NCI-H2196 (cell line): ENCODE data around the gene ATG9B.

Experiments used
- DNase-seq: peaks from one replicate; lab custom pipeline; 2025; ENCODE audit not compliant: unreplicated experiment; lab: John Stamatoyannopoulos, UW

The ATG9B gene

GRCh38 chr7:151001546-151001945, 22.7 kb downstream of the ATG9B start:
- DNase-seq: no peak

- DNase-seq: no peak
Observed at GRCh38 chr7:151000897-151001495, 23.3 kb downstream of the ATG9B start.

- DNase-seq: no peak
Observed at GRCh38 chr7:150999497-151000230, 24.6 kb downstream of the ATG9B start.

- no peak for DNase-seq
Observed at GRCh38 chr7:150999001-150999400, 25.3 kb downstream of the ATG9B start.

- no peak for DNase-seq
Observed at GRCh38 chr7:150998341-150998740, 26.0 kb downstream of the ATG9B start.

GRCh38 chr7:150997817-150998216, 26.5 kb downstream of the ATG9B start:
- DNase-seq: no peak

- DNase-seq: no peak
Observed at GRCh38 chr7:150997075-150997511, 27.2 kb downstream of the ATG9B start.

- no peak for DNase-seq
Observed at GRCh38 chr7:150996376-150997074, 27.8 kb downstream of the ATG9B start.

GRCh38 chr7:150994838-150995510, 29.3 kb downstream of the ATG9B start:
- DNase-seq: no peak

- no peak for DNase-seq
Observed at GRCh38 chr7:150994141-150994837, 30.0 kb downstream of the ATG9B start.

- DNase-seq: no peak
Observed at GRCh38 chr7:150993511-150993910, 30.8 kb downstream of the ATG9B start.

GRCh38 chr7:150992833-150993302, 31.4 kb downstream of the ATG9B start:
- DNase-seq: no peak

GRCh38 chr7:150992051-150992640, 32.1 kb downstream of the ATG9B start:
- DNase-seq: no peak

GRCh38 chr7:150990416-150991186, 33.7 kb downstream of the ATG9B start, which contains the start of gene NOS3:
NOS3 (plus strand) TSS chr7:150991017; CDS start chr7:150993804, 2,787 bp downstream.
- DNase-seq: peak; percentile 27

- DNase-seq: no peak
Observed at GRCh38 chr7:150989456-150989855, 34.8 kb downstream of the ATG9B start.

- peak; percentile 82 for DNase-seq
Observed at GRCh38 chr7:150988230-150989226, 35.8 kb downstream of the ATG9B start.

GRCh38 chr7:150986556-150986955, 37.7 kb downstream of the ATG9B start:
- DNase-seq: no peak

- peak; percentile 33 for DNase-seq
Observed at GRCh38 chr7:150986099-150986512, 38.2 kb downstream of the ATG9B start.
